ENCODE measurements around the gene PSG3. TPM values are rescaled to one million over a fixed set of nuclear protein-coding genes. Genes with fewer than 3 reads are reported as not detected.
"Not testable (repeated sequence)": the region's sequence is repeated elsewhere in the genome, so short reads cannot be mapped to it uniquely, and the experiment has no call there.

Gene PSG3
- total RNA-seq, 1 donor from 2014 or later = not detected

DNA sequence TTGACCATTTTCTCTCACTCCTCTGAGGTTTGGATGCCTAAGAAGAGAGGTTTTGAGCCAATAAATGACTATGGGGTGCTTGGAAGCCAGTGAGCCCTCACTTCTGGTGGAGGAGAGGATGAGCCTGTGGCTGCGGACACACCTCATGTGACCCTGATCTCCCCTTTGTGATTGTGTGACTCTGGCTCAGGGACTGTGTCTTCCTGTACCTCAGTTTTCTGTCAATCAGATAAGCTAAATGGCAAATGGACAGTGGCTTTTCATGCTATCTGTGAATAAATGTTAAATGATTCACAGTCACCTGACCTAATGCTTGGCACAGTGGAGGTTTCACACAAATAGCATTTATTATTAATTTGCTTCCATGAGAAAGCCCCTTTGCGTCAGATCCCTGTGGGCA is 22.5 kb upstream of the PSG3 start:
- TF ChIP-seq, protein P1, sequence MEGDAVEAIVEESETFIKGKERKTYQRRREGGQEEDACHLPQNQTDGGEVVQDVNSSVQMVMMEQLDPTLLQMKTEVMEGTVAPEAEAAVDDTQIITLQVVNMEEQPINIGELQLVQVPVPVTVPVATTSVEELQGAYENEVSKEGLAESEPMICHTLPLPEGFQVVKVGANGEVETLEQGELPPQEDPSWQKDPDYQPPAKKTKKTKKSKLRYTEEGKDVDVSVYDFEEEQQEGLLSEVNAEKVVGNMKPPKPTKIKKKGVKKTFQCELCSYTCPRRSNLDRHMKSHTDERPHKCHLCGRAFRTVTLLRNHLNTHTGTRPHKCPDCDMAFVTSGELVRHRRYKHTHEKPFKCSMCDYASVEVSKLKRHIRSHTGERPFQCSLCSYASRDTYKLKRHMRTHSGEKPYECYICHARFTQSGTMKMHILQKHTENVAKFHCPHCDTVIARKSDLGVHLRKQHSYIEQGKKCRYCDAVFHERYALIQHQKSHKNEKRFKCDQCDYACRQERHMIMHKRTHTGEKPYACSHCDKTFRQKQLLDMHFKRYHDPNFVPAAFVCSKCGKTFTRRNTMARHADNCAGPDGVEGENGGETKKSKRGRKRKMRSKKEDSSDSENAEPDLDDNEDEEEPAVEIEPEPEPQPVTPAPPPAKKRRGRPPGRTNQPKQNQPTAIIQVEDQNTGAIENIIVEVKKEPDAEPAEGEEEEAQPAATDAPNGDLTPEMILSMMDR (IDR thresholded peaks at IDR 0.05) = no peak
- DNase-seq (no peak), ATAC-seq (no peak)
- no peaks in the 10 kb centered on the region for H3K9me3 ChIP-seq
- intact Hi-C loops (cut with DNase I) = no loop called here
- H3K27ac ChIP-seq = no peak overlapping the region
- no peaks in the 10 kb centered on the region for H3K27me3 ChIP-seq (ENCODE audit: low read depth)
- no peaks in the 10 kb centered on the region for H3K36me3 ChIP-seq
- no peak overlapping the region for H3K4me3 ChIP-seq
- H3K4me1 ChIP-seq = no peaks in the 10 kb centered on the region

GRCh38 chr19:42761924-42762295 is 21.6 kb upstream of the PSG3 start:
- H3K36me3 ChIP-seq; ATAC-seq; H3K9me3 ChIP-seq; intact Hi-C loops (cut with DNase I); H3K27ac ChIP-seq; DNase-seq; H3K4me1 ChIP-seq; H3K27me3 ChIP-seq (ENCODE audit: low read depth); H3K4me3 ChIP-seq: not testable (repeated sequence)

DNA sequence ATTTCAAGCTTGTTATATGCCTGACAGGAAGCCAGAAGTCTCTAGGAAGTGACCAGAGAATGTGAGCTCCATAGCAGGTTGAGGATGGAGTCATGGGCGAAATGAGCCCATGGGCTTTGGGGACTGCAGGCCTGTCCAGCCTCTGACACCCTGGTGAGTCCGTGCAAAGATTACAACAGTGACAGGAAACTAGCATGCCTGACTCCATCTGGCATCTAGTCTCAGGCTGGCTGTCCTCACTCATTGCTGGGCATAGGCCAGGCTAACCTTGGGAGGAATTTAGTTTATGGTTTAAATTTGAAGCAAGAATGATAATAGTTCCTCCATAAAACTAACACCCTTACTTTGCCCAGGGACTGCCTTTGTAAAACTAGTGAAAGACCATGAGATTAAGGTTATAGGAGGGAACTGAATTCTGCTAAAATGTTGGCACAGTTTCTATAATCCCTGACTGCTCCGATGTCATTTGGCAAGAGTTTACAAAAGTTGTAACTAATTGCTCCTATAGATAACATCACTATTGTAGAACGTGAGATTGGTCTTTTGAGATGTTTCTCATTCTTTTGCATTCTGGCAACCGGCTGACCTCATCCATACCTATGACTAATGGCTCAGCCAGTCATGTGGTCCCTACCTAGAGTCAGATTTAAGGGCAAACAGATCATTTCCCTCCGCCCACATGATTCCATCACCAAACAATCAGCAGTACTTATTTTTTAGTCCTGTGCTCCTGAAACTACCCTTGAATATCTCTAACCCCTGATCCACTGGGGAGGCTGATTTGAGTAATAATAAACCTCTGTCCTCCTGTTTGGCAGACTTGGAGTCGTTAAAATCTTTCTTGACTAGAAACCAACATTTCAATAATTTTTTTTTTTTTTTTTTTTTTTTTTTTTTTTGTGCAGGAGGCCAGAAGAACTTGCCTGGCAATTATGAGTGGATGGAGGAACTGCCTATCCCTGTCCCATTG is 21.0 kb upstream of the PSG3 start:
- H3K4me1 ChIP-seq; H3K9me3 ChIP-seq; ATAC-seq; intact Hi-C loops (cut with DNase I); H3K27me3 ChIP-seq (ENCODE audit: low read depth); H3K4me3 ChIP-seq; DNase-seq; H3K27ac ChIP-seq; H3K36me3 ChIP-seq: not testable (repeated sequence)

DNA sequence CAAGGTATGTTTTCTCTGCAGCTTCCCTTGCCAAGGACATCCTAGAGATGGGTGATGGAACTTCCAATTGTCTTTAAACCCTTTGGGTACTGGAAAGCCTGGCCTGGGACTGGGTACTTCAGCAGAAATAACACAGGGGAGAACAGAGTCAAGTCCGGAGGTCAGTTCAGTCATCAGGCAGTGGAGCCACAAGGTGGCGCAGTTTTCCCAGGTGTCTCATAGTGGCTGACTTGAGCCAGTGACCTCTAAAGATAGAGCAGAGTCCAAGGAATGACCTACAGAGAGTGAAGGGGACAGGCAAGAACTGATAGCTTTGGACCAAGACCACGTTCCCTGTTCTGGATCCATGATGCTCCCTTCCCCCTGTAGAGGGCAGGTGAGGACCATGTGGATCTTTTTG is 18.4 kb upstream of the PSG3 start:
- DNase-seq; intact Hi-C loops (cut with DNase I); H3K4me1 ChIP-seq; H3K36me3 ChIP-seq; H3K27ac ChIP-seq; ATAC-seq; H3K4me3 ChIP-seq; H3K27me3 ChIP-seq (ENCODE audit: low read depth); H3K9me3 ChIP-seq: not testable (repeated sequence)

DNA sequence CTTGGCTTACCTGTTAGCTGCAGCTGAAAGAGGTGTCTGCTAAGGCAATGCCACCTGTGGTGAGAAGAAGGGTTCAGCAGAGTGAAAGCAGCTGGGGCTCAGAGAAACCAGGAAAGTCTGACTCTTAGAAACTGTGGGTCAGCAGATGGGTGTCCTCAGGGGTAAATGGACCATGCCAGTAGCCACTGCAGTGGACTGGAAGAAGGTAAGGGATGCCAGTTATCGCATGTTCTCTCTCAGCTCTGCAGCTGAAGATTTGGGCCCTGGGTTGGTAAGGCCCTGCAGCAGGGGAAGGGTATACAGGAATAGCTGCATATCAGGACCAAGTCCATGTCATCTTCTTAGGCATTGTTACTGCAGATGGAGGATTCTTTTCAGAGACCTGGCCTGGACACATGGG is 12.0 kb upstream of the PSG3 start:
- H3K9me3 ChIP-seq; H3K27me3 ChIP-seq (ENCODE audit: low read depth); H3K27ac ChIP-seq; H3K4me1 ChIP-seq; H3K36me3 ChIP-seq; intact Hi-C loops (cut with DNase I); H3K4me3 ChIP-seq; ATAC-seq; DNase-seq: not testable (repeated sequence)

DNA sequence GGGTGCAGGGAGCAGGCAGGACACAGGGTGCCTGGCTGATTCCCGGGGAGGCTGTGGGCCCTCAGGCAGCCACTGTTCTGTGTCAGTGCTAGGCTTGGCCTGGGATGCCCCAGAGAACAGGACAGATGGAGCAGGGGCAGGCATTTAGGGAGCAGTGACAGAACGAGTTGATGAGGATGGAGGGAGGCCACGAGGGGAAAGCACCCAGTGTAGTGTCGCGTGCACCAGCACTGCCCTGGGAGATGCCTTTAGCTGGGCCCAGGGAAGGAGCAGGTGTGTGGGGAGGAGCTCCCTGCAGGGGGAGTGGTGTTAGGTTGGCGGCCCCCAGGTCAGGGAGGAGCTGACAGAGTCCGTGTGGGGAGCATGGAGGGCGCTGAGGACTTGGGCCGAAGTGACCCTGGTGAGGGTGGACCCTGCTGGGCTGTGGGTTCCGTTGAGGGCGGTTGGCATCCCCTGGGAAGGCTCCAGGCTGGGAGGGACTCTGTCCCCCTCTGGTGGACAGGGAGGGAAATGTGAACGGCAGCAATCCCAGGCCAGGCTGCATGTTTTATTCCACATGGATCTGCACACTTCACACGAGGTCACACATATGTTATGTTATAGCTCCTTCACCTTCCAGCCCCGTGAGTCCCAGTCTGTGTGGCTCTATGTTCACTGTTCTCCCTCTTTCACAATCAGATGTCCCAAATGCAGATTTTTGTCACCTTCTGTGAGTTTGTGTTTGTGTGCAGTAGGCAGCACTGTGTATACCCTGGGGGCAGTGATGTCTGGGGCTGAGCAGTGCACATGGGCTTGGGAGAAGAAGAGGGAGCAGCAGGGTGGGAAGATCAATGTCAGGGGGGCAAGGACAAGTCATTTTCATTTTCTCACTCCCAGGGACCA is 1.7 kb upstream of the PSG3 start:
- TF ChIP-seq, protein P1 (IDR thresholded peaks at IDR 0.05) = peak; percentile 30
- intact Hi-C loops (cut with DNase I); H3K9me3 ChIP-seq; H3K27me3 ChIP-seq (ENCODE audit: low read depth); H3K4me1 ChIP-seq; ATAC-seq; H3K27ac ChIP-seq; H3K4me3 ChIP-seq; DNase-seq; H3K36me3 ChIP-seq: not testable (repeated sequence)

GRCh38 chr19:42737581-42738011 is 2.7 kb downstream of the PSG3 start:
- H3K27ac ChIP-seq; H3K27me3 ChIP-seq (ENCODE audit: low read depth); H3K4me3 ChIP-seq; DNase-seq; ATAC-seq; H3K36me3 ChIP-seq; H3K4me1 ChIP-seq; H3K9me3 ChIP-seq; intact Hi-C loops (cut with DNase I): not testable (repeated sequence)

DNA sequence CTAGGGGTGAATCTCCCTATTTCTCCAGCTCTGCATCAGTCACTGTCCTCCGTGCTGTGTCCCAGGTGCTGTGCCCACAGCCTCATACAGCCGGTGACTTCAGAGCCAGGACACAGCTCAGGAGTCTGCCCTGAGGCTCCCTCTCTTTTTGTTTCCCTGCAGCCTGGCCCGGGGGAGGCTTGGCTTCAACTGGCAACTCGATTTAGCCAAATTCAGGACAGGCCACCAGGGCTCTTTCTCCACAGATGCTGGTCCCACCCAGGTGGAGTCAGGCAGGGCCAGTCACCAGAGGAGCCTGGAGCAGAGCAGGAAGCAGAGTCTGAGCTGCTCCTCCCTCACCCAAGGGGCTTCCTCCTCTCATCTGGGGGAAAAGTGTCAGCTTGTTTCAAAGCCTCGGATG is 11.9 kb downstream of the PSG3 start:
- H3K27ac ChIP-seq; H3K27me3 ChIP-seq (ENCODE audit: low read depth); H3K9me3 ChIP-seq; DNase-seq; H3K4me1 ChIP-seq; H3K4me3 ChIP-seq; H3K36me3 ChIP-seq; ATAC-seq; intact Hi-C loops (cut with DNase I): not testable (repeated sequence)

DNA sequence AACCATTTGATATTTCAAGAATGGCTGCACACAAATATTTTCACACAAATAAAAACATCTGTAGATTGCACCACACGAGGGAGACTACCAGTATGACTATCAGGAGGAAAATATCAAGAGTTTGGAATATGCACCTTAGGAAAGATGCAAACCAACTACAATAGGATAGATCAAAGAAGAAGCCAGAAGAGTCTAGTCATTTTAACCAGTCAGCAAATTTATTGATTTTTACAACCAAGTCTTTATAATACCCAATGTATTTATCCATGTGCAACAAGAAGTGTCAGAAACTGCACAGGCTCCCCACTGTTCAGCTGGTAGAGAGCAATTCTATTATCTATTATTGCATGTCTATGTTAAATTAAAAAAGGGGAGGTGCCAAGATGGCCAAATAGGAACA is 26.3 kb downstream of the PSG3 start:
- DNase-seq; H3K36me3 ChIP-seq; H3K4me1 ChIP-seq; ATAC-seq; intact Hi-C loops (cut with DNase I); H3K27ac ChIP-seq; H3K9me3 ChIP-seq; H3K27me3 ChIP-seq (ENCODE audit: low read depth); H3K4me3 ChIP-seq: not testable (repeated sequence)

DNA sequence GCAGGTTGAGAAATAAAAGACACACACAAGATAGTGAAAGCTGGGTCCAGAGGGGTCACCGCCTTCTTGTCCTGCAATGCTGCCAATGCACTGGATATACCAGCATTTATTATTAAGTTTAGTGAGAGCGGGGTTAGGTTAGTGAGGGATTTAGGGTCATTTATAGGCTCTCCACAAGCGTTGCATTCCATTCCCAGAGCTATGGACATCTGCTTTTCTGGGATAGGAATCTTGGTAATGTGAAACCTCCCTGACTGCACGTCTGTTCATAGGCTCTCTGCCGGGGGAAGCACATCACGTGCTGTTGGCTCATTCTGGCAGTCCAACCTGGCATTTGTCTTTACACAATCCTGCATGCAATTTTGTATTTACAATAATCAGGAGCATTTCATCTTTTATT is 27.5 kb downstream of the PSG3 start:
- intact Hi-C loops (cut with DNase I); H3K27ac ChIP-seq; H3K4me1 ChIP-seq; ATAC-seq; DNase-seq; H3K9me3 ChIP-seq; H3K36me3 ChIP-seq; H3K27me3 ChIP-seq (ENCODE audit: low read depth); H3K4me3 ChIP-seq: not testable (repeated sequence)

DNA sequence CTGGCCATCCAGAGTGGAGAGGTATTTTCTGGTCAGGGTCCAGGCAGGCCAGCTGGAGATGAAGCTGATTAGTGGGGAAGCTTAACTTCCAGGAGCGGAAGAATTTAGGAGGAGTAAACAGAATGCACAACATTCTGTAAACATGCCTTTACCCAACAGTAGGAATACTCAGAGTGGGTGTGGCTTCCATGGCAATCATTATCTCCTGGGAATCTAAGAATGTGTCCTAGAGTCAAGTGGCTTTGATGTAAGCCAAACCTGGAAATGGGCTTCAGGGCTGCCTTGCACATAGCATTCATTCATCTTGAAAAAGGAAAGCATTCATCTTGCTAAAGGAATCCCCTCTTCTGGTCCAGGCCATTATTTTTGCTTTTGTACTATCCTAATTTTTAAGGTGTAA is 29.3 kb downstream of the PSG3 start:
- H3K4me3 ChIP-seq; intact Hi-C loops (cut with DNase I); H3K9me3 ChIP-seq; H3K4me1 ChIP-seq; H3K27ac ChIP-seq; H3K36me3 ChIP-seq; DNase-seq; ATAC-seq; H3K27me3 ChIP-seq (ENCODE audit: low read depth): not testable (repeated sequence)

Measured in lower lobe of right lung (tissue), 2 donors.